Hematopoietic multipotent progenitor cell treated with erythropoietin and hydrocortisone succinate and interleukin-3 and kit ligand, for 8 days (in vitro differentiated cells): ENCODE measurements around the gene RADIL.
"Not testable (repeated sequence)": the region's sequence is repeated elsewhere in the genome, so short reads cannot be mapped to it uniquely, and the experiment has no call there.

ENCODE experiments used
- DNase-seq: peaks from one replicate; pipeline ENCODE4 v3.0.0-alpha.2; 2015

The RADIL gene

GRCh38 chr7:4883372-4884144 lies at the start of gene RADIL:
Gene RADIL (minus strand): TSS chr7:4883716. CDS start chr7:4878139, 5,577 bp downstream.
- DNase-seq: peak; percentile 83

GRCh38 chr7:4931943-4932342 lies 48.4 kb upstream of the RADIL start:
- no peak for DNase-seq

- DNase-seq: no peak
These were observed 45.5 kb upstream of the RADIL start for GRCh38 chr7:4929005-4929404.

DNA sequence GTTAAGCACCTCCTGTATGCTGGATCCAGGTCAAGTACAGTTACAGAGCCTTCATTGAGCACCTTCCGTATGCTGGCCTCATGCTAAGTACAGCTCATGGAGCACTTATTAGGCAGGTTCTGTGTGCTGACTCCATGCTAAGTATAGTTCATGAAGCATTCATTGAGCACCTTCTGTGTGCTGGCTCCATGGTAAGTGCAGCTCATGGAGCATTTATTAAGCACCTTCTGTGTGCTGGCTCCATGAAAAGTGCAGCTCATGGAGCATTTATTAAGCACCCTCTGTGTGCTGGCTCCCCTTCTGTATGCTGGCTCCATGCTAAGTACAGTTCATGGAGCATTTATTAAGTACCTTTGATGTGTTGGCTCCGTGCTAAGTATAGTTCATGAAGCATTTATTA lies 44.9 kb upstream of the RADIL start:
- no peak for DNase-seq

DNA sequence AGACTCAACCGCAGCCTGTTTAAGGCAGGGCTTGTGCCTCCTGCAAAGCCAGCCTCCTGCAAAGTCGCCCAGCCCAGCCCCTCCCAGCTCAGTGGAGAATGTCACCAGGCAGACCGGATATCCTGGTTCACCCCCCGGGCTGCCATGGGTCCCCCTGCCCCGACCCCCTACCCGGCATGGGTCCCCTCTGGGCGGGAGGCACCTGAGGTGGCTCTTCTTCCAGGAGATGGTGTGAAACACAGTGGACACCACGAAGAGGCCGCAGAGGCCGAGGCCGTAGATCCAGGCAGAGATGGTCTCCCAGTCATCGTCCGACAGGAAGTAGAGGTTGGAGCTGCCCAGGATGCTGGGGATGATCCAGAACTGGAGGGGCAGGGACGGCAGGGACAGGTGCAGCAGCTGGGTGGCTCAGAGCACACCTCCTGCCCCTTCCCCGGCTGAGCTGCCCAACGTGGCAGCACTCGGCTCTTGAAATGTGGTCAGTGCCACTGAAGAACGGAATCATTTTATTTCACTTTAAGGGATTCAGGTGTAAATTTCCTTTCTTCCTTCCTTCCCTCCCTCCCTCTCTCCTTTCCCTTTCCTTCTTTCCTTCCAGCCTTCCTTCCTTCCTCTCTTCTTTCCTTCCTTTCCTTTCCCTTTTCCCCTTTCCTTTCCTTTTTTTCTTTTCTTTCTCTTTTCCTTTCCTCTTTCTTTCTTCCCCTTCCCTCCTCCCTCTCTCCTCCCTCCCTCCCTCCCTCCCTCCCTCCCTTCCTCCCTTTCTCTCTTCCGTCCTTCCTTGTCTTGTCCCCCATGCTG lies 36.7 kb upstream of the RADIL start:
- no peak for DNase-seq

GRCh38 chr7:4916113-4916512 lies 32.6 kb upstream of the RADIL start:
- DNase-seq: no peak

DNA sequence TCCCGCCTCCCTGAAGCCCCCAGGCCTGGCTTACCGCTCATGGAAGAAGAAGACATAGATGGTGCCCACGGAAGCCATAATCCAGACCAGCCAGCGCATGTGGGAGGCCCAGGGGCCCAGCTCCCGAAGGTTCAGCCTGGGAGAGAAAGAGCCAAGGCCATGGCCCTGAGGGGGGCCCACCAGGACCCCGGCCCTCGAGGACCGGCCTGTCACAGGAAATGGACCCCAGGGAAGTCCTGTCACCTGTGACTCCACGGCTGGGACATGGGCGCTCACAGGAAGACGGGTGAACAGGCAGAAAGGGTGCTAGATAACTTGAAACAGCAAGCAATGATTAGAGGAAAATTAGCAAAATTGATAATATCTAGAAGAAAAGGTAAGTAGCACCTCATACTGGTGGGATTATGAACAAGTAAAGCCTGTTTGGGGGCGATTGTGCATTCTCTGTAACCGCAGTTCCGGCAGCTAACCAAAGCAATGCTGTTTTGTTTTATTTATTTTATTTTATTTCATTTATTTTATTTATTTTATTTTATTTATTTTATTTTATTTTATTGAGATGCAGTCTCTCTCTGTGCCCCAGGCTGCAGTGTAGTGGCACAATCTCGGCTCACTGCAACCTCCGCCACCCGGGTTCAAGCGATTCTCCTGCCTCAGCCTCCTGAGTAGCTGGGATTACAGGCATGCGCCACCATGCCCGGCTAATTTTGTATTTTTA lies 27.8 kb upstream of the RADIL start:
- no peak for DNase-seq

DNA sequence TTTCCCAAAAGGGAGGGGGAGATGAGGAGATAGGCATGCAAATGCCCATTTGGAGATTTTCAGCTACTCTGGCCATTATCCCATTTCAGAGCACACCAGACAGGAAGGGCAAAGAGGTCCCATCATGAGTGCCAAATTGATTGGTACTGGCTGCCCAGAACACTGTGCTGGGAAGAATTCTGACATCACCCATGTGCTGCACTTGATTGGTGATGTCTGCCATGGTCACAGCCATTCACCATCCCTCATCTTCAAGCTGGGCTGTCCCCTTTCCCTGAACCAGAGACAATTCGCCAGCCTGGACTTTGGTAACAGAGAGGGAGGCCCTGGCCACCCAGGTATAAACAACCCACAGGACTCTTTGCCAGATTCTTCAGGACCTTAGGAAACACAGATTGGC lies 23.2 kb upstream of the RADIL start:
- DNase-seq: no peak

DNA sequence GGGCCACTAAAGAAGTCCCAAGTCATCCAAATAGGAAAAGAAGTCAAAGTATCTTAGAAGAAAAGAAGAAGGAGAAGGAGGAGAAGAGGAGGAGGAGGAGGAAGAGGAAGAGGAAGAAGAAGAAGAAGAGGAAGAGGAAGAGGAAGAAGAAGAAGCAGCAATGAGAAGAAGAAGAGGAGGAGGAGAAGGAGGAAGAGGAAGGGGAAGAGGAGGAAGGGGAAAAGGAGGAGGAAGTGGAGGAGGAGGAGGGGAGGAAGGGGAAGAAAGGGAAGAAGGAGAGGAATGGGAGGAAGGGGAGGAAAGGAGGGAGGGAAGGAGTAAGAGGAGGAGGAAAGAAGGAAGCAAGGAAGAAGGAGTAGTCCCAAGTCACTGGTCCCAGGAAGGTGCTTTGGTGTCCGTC lies 21.7 kb upstream of the RADIL start:
- no peak for DNase-seq

GRCh38 chr7:4904346-4904745 lies 20.8 kb upstream of the RADIL start:
- no peak for DNase-seq

GRCh38 chr7:4895766-4896165 lies 12.2 kb upstream of the RADIL start:
- DNase-seq: no peak

GRCh38 chr7:4894482-4894881 lies 11.0 kb upstream of the RADIL start:
- DNase-seq: no peak

GRCh38 chr7:4893929-4894475 lies 10.5 kb upstream of the RADIL start:
- no peak for DNase-seq

- not testable (repeated sequence) for DNase-seq
These were observed 9.7 kb upstream of the RADIL start for GRCh38 chr7:4893188-4893587.

- not testable (repeated sequence) for DNase-seq
These were observed 8.0 kb upstream of the RADIL start for GRCh38 chr7:4891522-4891921.

GRCh38 chr7:4889682-4890081 lies 6.2 kb upstream of the RADIL start:
- DNase-seq: no peak

GRCh38 chr7:4888161-4888560 lies 4.6 kb upstream of the RADIL start:
- DNase-seq: no peak

- DNase-seq: no peak
These were observed 3.2 kb upstream of the RADIL start for GRCh38 chr7:4886671-4887070.

DNA sequence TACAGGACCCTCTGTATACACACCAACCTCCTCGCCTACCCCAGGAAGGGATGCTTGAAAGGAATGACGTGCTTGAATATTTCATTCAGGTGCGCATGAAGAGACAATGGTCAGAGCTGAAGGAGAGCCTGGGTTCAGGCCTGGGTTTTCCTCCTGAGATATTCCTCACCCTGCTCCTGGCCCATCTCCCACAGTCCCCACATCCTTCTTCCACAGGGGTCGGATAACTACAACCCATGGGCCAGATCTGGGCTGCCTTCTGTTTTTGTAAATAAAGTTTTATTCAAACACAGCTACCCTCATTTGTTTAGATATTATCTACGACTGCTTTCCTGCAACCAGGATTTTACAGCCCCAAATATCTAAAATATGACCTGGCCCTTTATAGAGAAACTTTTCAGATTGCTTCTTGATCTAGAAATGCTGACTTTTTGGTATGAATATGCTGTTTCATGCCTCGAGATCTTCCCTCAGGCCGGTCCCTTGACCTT lies 1.8 kb upstream of the RADIL start:
- no peak for DNase-seq

DNA sequence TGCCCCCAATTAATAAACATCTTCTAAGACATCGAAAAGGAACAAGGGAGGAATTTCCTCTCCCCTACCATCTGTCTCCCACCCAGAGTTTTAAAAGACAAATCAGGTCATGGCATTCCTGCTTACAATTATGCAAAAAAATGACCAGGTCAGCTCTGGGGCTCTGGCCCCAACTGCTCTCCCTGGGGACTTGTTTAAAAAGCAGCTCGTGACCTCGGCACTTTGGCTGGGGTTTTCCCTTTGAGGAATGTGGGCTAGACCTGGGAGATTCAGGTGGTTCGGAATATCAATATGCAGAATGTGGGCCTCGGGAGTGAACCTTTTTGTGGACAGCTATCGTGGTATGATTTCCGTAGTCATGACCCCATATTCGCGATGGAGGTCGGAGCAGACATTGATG lies 648 bp upstream of the RADIL start:
- DNase-seq: no peak

GRCh38 chr7:4883033-4883371 lies 514 bp downstream of the RADIL start:
- DNase-seq: no peak

DNA sequence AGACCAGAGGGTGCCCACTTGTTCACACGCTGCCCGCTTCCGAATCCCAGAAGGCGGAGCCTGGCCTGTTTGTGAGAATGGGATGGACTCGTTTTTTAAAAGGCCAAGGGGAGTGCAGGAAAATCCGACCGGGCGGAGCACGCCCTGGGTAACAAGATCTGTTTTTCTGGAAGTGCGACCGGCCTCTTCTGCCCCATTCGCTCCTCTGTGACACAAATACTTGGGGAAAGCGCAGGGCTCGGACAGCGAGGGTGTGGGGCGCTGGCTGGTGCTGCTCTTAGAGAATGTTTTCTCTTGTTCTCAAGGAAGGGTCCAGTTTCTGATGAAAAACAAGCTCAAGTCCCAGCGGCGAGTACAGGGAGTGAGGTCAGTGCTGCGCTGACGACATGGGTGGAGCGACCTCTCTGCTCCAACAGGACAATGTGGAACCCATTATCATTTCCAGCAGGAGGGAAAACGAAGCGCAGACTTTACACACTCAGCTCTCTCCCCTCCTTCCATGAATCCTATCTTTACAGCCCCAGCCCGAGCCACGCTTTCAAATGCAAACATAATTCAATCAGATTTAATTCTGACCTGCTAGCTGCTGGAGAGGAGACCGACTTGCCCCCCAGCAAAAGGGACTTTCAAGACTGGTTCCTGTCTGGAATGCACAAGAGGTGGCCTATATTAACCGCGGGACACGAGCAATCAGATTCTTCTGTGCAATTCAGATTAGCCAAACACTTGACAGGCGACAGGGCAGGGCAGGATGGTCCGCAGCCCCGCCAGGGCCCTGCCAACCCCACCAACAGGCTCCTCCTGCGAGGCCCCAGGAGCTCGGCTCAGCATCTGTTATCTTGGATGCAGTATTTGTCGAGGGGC lies 1.1 kb downstream of the RADIL start:
- no peak for DNase-seq
